Muscle layer of colon (tissue), 2 donors: ENCODE measurements around the gene SLC28A1.
"Not testable (repeated sequence)": the region's sequence is repeated elsewhere in the genome, so short reads cannot be mapped to it uniquely, and the experiment has no call there.

Source experiments
- H3K27ac ChIP-seq: one replicate; pipeline ENCODE4 v1.7.0; 2013; ENCODE audit warnings: low read depth, mild to moderate bottlenecking, low read length, moderate library complexity
- H3K27me3 ChIP-seq, 2 donors: one replicate each; pipeline ENCODE4 v1.7.0; 2013; ENCODE audit warnings: low read length in 2 of 2, mild to moderate bottlenecking in 2 of 2; ENCODE audit not compliant: insufficient read depth in 2 of 2, control insufficient read depth in 1 of 2
- H3K36me3 ChIP-seq: one replicate; pipeline ENCODE4 v1.7.0; 2013; ENCODE audit warnings: mild to moderate bottlenecking, low read length; ENCODE audit not compliant: insufficient read depth
- H3K4me1 ChIP-seq: one replicate; pipeline ENCODE4 v1.7.0; 2013; ENCODE audit warnings: mild to moderate bottlenecking, low read length; ENCODE audit not compliant: insufficient read depth
- H3K4me3 ChIP-seq, 2 donors: one replicate each; pipeline ENCODE4 v1.7.0; 2013; ENCODE audit warnings: low read length in 2 of 2, low read depth in 1 of 2, mild to moderate bottlenecking in 1 of 2, moderate library complexity in 1 of 2
- H3K9ac ChIP-seq: one replicate; pipeline ENCODE4 v1.7.0; 2013; ENCODE audit warnings: low read length
- H3K9me3 ChIP-seq: one replicate; pipeline ENCODE4 v1.7.0; 2013; ENCODE audit warnings: mild to moderate bottlenecking, low read length
- donor health status: abdominal sarcoma.
- donor health status: Adenocarcinoma of cecum.

Gene SLC28A1

GRCh38 chr15:84914909-84915605 is 30.6 kb downstream of the SLC28A1 start:
- Histone ChIP-seq H3K36me3 (no peaks in the 10 kb centered on the region), H3K9me3 (no peaks in the 10 kb centered on the region), H3K9ac (no peak overlapping the region), H3K27ac (no peak overlapping the region), H3K4me1 (peaks cover 41% of the 10 kb centered on the region), H3K27me3 (no peaks in the 10 kb centered on the region), H3K4me3 (no peak overlapping the region)

DNA sequence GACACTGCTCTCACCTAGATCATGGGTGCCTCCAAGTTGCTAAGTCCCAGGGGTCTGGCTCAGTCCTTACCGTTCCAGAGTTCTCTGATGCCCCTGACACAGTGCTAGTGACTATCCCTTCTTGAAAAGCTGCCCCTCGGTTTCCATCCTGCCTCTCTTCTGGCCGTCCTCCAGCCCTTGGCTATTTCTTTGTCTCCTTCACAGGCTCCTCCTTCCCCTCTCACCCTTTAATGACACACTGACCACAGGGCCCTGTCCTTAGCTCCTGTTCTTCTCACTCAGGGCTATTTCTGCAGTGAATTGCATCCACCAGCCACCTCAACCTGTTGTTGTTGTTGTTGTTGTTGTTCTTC is 31.1 kb downstream of the SLC28A1 start:
- no peaks in the 10 kb centered on the region for H3K27me3 ChIP-seq
- H3K4me3 ChIP-seq = no peak overlapping the region
- no peak overlapping the region for H3K9ac ChIP-seq
- H3K36me3 ChIP-seq = no peaks in the 10 kb centered on the region
- H3K4me1 ChIP-seq = peaks cover 41% of the 10 kb centered on the region
- no peak overlapping the region for H3K27ac ChIP-seq
- no peaks in the 10 kb centered on the region for H3K9me3 ChIP-seq

GRCh38 chr15:84917452-84917851 is 33.0 kb downstream of the SLC28A1 start:
- H3K27ac ChIP-seq = no peak overlapping the region
- H3K4me1 ChIP-seq = peaks cover 22% of the 10 kb centered on the region
- H3K36me3 ChIP-seq = no peaks in the 10 kb centered on the region
- no peaks in the 10 kb centered on the region for H3K27me3 ChIP-seq
- no peak overlapping the region for H3K4me3 ChIP-seq
- no peak overlapping the region for H3K9ac ChIP-seq
- no peaks in the 10 kb centered on the region for H3K9me3 ChIP-seq

- H3K9me3 ChIP-seq = no peaks in the 10 kb centered on the region
- peaks cover 11% of the 10 kb centered on the region for H3K4me1 ChIP-seq
- no peaks in the 10 kb centered on the region for H3K36me3 ChIP-seq
- H3K9ac ChIP-seq = no peak overlapping the region
- H3K4me3 ChIP-seq = no peak overlapping the region
- no peak overlapping the region for H3K27ac ChIP-seq
- no peaks in the 10 kb centered on the region for H3K27me3 ChIP-seq
Measured at GRCh38 chr15:84919106-84919667, 34.7 kb downstream of the SLC28A1 start.

DNA sequence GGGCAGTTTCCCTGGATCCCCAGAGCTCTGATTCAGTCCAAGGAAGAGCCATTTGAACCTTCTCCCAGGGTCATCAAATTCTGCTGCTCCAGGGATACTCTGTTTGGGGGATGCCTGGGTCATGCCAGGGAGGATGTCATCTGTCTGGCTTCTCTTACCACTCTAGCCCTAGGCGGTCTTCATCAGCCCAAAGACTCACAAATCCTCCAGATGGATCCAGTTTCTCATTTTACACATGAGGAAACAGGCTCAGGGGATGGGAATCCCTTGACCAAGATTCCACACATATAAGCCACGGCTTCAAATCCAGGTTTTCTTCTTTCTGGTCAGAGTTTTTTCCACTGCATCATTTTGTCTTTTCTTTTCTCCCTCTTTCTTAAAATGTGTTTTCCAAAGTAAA is 36.7 kb downstream of the SLC28A1 start:
- no peak overlapping the region for H3K4me3 ChIP-seq
- no peaks in the 10 kb centered on the region for H3K36me3 ChIP-seq
- H3K27ac ChIP-seq = no peak overlapping the region
- no peaks in the 10 kb centered on the region for H3K9me3 ChIP-seq
- no peaks in the 10 kb centered on the region for H3K27me3 ChIP-seq
- peaks cover 4% of the 10 kb centered on the region for H3K4me1 ChIP-seq
- H3K9ac ChIP-seq = no peak overlapping the region

DNA sequence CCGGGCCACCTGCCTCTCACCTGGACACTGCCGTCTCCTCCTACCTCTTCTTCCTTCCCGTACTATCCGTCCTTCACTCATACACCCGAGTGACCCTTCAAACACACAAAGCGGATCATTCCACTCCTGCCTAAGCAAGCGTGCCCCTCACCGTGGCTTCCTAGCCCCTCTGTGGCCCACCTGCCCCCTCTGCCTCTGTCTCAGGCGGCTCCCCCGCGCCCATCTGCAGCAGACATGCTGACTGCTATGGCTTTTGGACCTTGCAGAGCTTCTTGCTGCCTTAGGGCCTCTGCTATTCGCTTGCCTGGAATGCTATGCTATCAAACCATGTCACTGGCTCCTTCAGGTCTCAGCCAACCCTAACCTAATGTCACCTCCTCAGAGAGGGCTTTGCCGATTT is 38.1 kb downstream of the SLC28A1 start:
- H3K9ac ChIP-seq = no peak overlapping the region
- H3K4me1 ChIP-seq = peaks cover 4% of the 10 kb centered on the region
- H3K27me3 ChIP-seq = no peaks in the 10 kb centered on the region
- H3K4me3 ChIP-seq = no peak overlapping the region
- H3K9me3 ChIP-seq = no peaks in the 10 kb centered on the region
- H3K36me3 ChIP-seq = no peaks in the 10 kb centered on the region
- no peak overlapping the region for H3K27ac ChIP-seq

DNA sequence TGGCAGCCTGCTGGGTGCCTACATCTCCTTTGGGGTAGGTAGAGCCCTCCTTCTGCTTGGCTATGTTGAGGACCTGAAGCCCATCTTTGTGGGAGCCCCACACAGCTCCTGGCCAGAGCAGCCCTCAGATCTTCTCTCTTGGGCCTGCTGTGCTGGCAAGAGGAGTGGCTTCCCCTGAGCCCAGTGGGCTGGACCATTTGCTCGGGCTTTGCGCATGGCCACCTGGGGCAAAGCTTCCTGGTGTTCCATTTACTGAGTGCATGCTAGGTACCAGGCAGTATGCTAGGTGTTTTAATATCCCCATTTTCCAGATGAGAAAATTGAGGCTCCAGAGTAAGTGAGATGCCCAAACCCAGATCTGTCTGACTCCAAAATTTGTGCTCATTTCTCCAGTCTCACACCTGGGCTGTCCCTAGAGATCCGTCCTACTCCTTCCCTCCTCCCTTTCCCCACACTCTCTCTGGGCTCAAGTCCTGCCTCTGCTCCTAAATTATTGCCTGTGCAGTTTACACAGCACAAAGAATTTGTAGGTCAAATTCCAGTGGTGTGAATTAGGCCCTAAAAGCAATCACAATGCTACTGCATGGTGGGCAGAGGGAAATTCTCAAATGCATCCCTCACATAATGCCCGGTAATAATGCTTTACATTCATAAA is 39.7 kb downstream of the SLC28A1 start:
- Histone ChIP-seq H3K27me3 (no peaks in the 10 kb centered on the region), H3K4me1 (peaks cover 11% of the 10 kb centered on the region), H3K36me3 (no peaks in the 10 kb centered on the region), H3K9ac (no peak overlapping the region), H3K4me3 (no peak overlapping the region), H3K9me3 (no peaks in the 10 kb centered on the region), H3K27ac (no peak overlapping the region)

DNA sequence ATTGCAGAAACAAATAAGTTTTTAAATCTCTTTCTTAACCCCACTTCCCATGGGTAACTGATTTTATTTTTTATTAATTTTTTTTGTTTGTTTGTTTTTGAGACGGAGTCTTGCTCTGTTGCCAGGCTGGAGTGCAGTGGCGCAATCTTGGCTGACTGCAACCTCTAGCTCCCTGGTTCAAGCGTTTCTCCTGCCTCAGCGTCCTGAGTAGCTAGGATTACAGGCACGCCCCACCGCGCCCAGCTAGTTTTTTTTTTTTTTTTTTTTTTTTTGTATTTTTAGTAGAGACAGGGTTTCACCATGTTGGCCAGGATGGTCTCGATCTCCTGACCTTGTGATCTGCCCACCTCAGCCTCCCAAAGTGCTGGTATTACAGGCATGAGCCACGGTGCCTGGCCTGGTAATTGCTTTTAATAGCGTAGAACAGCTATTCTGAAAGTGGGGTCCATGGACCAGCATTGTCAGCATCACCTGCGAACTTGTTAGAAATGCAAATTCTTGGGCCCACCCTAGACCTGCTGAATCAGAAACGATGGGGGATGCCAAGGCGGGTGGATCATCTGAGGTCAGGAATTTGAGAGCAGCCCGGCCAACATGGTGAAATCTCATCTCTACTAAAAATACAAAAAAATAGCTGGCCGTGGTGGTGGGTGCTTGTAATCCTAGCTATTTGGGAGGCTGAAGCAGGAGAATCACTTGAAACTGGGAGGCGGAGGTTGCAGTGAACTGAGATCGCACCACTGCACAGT is 40.5 kb downstream of the SLC28A1 start:
- not testable (repeated sequence) for H3K27me3 ChIP-seq, H3K36me3 ChIP-seq, H3K4me3 ChIP-seq, H3K27ac ChIP-seq, H3K9me3 ChIP-seq, H3K9ac ChIP-seq
- H3K4me1 ChIP-seq = peaks cover 11% of the 10 kb centered on the region

GRCh38 chr15:84925906-84926305 is 41.4 kb downstream of the SLC28A1 start:
- H3K9me3 ChIP-seq = no peaks in the 10 kb centered on the region
- H3K27ac ChIP-seq = no peak overlapping the region
- H3K4me3 ChIP-seq = no peak overlapping the region
- H3K27me3 ChIP-seq = no peaks in the 10 kb centered on the region
- H3K4me1 ChIP-seq = peaks cover 11% of the 10 kb centered on the region
- H3K36me3 ChIP-seq = no peaks in the 10 kb centered on the region
- H3K9ac ChIP-seq = no peak overlapping the region

DNA sequence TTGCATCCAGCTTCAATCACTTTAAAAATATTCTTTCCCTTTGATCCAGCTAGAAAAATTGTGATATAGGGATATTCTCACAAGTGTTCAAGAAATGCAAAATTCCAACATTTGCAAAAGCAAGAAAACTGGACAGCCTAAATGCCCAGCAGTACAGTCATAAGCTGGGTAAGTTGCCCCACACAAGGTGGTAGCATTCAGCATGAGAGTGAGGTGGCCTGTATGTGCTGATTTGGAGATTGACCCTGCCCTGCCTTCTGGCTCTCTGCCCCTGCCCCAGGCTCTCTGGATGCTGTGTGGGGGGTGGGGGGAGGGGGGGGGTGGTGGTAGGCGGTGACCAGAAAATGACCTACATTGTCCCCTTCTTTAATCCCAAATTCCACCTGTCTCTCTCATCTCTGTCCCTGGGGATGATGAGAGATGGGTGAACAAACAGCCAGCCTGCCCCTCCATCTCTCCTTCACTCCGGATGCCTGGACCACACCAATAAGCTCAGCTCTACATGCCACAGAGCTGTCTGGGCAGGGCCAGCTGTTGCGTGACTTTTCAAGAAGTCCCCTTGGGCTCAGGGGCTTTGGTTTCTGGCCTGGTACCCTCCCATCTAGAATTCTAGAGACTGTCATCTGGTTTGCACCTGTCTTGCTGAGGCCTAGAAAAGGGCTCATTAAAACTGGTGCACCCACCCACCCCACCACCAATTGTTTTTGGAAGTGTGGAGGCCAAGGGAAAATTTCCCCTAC is 42.2 kb downstream of the SLC28A1 start:
- H3K9ac ChIP-seq = no peak overlapping the region
- no peak overlapping the region for H3K4me3 ChIP-seq
- H3K36me3 ChIP-seq = no peaks in the 10 kb centered on the region
- no peaks in the 10 kb centered on the region for H3K9me3 ChIP-seq
- no peak overlapping the region for H3K27ac ChIP-seq
- no peaks in the 10 kb centered on the region for H3K27me3 ChIP-seq
- H3K4me1 ChIP-seq = peaks cover 11% of the 10 kb centered on the region

- Histone ChIP-seq H3K36me3 (no peaks in the 10 kb centered on the region), H3K4me3 (no peak overlapping the region), H3K27me3 (no peaks in the 10 kb centered on the region), H3K9me3 (no peaks in the 10 kb centered on the region), H3K9ac (no peak overlapping the region), H3K27ac (no peak overlapping the region), H3K4me1 (peaks cover 11% of the 10 kb centered on the region)
Measured at GRCh38 chr15:84928843-84929168, 44.3 kb downstream of the SLC28A1 start.
